OCI-LY1 (cell line): ENCODE measurements around the gene RCN1.
"Not testable (repeated sequence)": the region's sequence is repeated elsewhere in the genome, so short reads cannot be mapped to it uniquely, and the experiment has no call there.

Experiments
- H2AFZ ChIP-seq: fragments of 200-600 bp; sonication (generic), shearing (Covaris generic); 2 replicates; pipeline ENCODE4 v1.6.0; 2014; ENCODE audit warnings: antibody characterized with exemption, mild to moderate bottlenecking, low read length
- H3F3A ChIP-seq: fragments of 200-600 bp; sonication (generic), shearing (Covaris generic); 2 replicates; pipeline ENCODE4 v1.6.0; 2014; ENCODE audit warnings: mild to moderate bottlenecking, antibody characterized with exemption, low read length, moderate library complexity; ENCODE audit not compliant: insufficient read depth
- H3K27ac ChIP-seq: fragments of 200-600 bp; sonication (generic); 2 replicates; pipeline ENCODE4 v1.5.1; 2014; ENCODE audit warnings: low read length, mixed run types, mild to moderate bottlenecking, low read depth; ENCODE audit not compliant: poor library complexity, severe bottlenecking
- H3K27me3 ChIP-seq: fragments of 200-600 bp; sonication (generic); 2 replicates; pipeline ENCODE4 v1.6.0; 2014; ENCODE audit warnings: antibody characterized with exemption, mild to moderate bottlenecking, low read length, moderate library complexity; ENCODE audit not compliant: insufficient read depth
- H3K36me3 ChIP-seq: fragments of 200-600 bp; sonication (generic); 2 replicates; pipeline ENCODE4 v1.6.1; 2014; ENCODE audit warnings: mild to moderate bottlenecking, antibody characterized with exemption, low read length, moderate library complexity, mixed read lengths; ENCODE audit not compliant: insufficient read depth
- H3K4me1 ChIP-seq: fragments of 200-600 bp; sonication (generic); 2 replicates; pipeline ENCODE4 v1.5.1; 2014; ENCODE audit warnings: mild to moderate bottlenecking, low read length, moderate library complexity; ENCODE audit not compliant: insufficient read depth, severe bottlenecking
- H3K4me2 ChIP-seq: fragments of 200-600 bp; sonication (generic), shearing (Covaris generic); 2 replicates; pipeline ENCODE4 v1.6.1; 2014; ENCODE audit warnings: low read length
- H3K4me3 ChIP-seq: fragments of 200-600 bp; sonication (generic); 2 replicates; pipeline ENCODE4 v1.5.1; 2014; ENCODE audit warnings: low read length, low read depth, mild to moderate bottlenecking, mixed read lengths; ENCODE audit not compliant: poor library complexity, severe bottlenecking
- H3K79me2 ChIP-seq: fragments of 200-600 bp; shearing (Covaris generic); 2 replicates; pipeline ENCODE4 v1.6.1; 2016; ENCODE audit warnings: mixed run types, low read length, mixed read lengths; ENCODE audit not compliant: insufficient read depth
- H3K9ac ChIP-seq: fragments of 200-600 bp; sonication (generic), shearing (Covaris generic); 2 replicates; pipeline ENCODE4 v1.6.1; 2014; ENCODE audit warnings: mild to moderate bottlenecking, low read length, mixed read lengths
- H3K9me2 ChIP-seq: fragments of 200-600 bp; sonication (generic), shearing (Covaris generic); 2 replicates; pipeline ENCODE4 v1.6.1; 2014; ENCODE audit warnings: low read depth, mild to moderate bottlenecking, low read length, mixed read lengths
- H3K9me3 ChIP-seq: fragments of 200-600 bp; shearing (Covaris generic); 2 replicates; pipeline ENCODE4 v1.6.1; 2014; ENCODE audit warnings: low read length, mixed read lengths
- H4K20me1 ChIP-seq: fragments of 200-600 bp; sonication (generic), shearing (Covaris generic); 2 replicates; pipeline ENCODE4 v1.6.0; 2016; ENCODE audit warnings: mild to moderate bottlenecking, low read length; ENCODE audit not compliant: insufficient read depth
- EZH2 ChIP-seq: fragments of 200-600 bp; sonication (generic), shearing (Covaris generic); IDR thresholded peaks from 2 replicates; pipeline ENCODE4 v1.8.0; 2017; ENCODE audit warnings: borderline replicate concordance, mixed run types, mild to moderate bottlenecking, antibody characterized with exemption, low read length, moderate library complexity, mixed read lengths
- TF ChIP-seq, protein P1 (sequence below): fragments of 200-600 bp; sonication (generic), shearing (Covaris generic); IDR thresholded peaks from 2 replicates; pipeline ENCODE4 v1.5.1; 2017; ENCODE audit warnings: mild to moderate bottlenecking, antibody characterized with exemption, low read length, moderate library complexity, mixed read lengths

The RCN1 gene

DNA sequence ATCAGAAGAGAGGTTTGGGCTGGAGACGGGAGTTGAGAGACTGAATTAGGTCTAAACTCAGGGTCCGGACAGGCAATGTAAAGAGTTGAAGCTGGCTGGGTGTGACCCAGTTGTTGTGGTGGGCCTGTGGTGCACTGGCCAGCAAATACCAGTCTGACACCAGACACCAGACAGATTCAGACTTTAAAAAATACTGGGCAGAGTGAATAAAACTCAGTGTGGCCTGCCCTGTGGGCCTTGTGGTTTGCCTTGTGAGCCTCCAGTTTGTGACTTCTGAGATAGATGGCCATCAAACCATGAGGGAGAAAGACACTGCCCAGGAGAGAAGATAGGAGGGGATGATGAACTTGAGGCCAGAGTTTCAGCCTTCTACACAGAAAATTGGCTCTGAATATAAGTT, 25.8 kb downstream of the RCN1 start:
- no peaks in the 10 kb centered on the region for H3K4me1 ChIP-seq
- no peaks in the 10 kb centered on the region for H3K9me3 ChIP-seq
- H3K9me2 ChIP-seq, result no peaks in the 10 kb centered on the region
- no peak overlapping the region for H3K9ac ChIP-seq
- no peaks in the 10 kb centered on the region for H4K20me1 ChIP-seq
- H3K27me3 ChIP-seq, result no peaks in the 10 kb centered on the region
- H3K4me2 ChIP-seq, result no peak overlapping the region
- H3K27ac ChIP-seq, result no peak overlapping the region
- H3F3A ChIP-seq, result no peaks in the 10 kb centered on the region
- H2AFZ ChIP-seq, result no peak overlapping the region
- H3K79me2 ChIP-seq, result no peaks in the 10 kb centered on the region
- H3K4me3 ChIP-seq, result no peak overlapping the region
- TF ChIP-seq EZH2, result no peak
- TF ChIP-seq, protein P1, sequence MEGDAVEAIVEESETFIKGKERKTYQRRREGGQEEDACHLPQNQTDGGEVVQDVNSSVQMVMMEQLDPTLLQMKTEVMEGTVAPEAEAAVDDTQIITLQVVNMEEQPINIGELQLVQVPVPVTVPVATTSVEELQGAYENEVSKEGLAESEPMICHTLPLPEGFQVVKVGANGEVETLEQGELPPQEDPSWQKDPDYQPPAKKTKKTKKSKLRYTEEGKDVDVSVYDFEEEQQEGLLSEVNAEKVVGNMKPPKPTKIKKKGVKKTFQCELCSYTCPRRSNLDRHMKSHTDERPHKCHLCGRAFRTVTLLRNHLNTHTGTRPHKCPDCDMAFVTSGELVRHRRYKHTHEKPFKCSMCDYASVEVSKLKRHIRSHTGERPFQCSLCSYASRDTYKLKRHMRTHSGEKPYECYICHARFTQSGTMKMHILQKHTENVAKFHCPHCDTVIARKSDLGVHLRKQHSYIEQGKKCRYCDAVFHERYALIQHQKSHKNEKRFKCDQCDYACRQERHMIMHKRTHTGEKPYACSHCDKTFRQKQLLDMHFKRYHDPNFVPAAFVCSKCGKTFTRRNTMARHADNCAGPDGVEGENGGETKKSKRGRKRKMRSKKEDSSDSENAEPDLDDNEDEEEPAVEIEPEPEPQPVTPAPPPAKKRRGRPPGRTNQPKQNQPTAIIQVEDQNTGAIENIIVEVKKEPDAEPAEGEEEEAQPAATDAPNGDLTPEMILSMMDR, result no peak
- no peaks in the 10 kb centered on the region for H3K36me3 ChIP-seq

DNA sequence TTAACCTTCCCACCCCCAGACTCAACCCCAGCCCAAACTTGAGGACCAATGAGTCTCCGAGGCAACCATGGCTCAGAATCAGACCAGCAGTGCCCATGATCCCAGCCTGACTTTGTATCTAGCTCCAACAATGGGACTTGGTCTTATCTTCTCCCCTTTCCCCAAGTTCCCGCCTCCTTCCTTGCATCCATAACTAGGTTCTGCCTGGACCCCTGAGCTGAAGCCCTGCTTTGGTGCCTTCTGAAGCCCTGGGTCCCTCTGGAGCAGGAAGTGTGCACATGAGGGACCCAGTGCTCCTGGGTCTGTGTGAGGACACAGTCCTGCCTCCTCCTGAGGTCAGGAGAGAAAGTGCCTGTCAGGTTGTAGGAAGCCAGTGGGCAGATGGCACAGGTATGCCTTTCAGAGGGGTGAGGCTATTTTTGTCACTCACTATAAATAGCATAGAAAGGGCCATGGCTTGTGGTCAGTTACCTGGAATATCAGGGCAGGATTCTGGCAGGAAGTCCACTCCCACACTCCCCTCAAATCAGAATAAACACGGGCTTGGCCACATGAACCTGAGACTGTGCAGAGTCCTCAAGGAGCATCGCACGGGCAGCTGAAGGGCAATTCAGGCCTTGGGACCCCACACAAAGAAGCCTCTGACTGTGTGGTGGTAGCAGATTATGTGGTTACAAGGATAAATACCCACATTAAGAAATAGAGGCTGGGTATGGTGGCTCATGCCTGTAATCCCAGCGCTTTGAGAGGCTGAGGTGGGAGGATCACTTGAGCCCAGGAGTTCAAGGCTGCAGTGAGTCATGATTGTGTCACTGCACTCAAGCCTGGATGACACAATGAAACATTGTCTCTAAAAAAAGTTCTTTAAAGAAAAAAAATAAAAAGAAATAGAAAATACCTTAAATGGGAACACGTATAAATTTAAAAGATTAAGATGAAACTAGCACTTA, 27.4 kb downstream of the RCN1 start:
- H3K4me3 ChIP-seq, result no peak overlapping the region
- no peaks in the 10 kb centered on the region for H3K27me3 ChIP-seq
- H4K20me1 ChIP-seq, result no peaks in the 10 kb centered on the region
- TF ChIP-seq, protein P1, result no peak
- TF ChIP-seq EZH2, result no peak
- H3K9me3 ChIP-seq, result no peaks in the 10 kb centered on the region
- no peaks in the 10 kb centered on the region for H3K9me2 ChIP-seq
- no peak overlapping the region for H3K9ac ChIP-seq
- no peak overlapping the region for H3K4me2 ChIP-seq
- H3K36me3 ChIP-seq, result no peaks in the 10 kb centered on the region
- no peak overlapping the region for H3K27ac ChIP-seq
- H2AFZ ChIP-seq, result no peak overlapping the region
- H3K79me2 ChIP-seq, result no peaks in the 10 kb centered on the region
- no peaks in the 10 kb centered on the region for H3K4me1 ChIP-seq
- no peaks in the 10 kb centered on the region for H3F3A ChIP-seq

GRCh38 chr11:32119139-32119538, 28.3 kb downstream of the RCN1 start:
- not testable (repeated sequence) for H3F3A ChIP-seq, H4K20me1 ChIP-seq, H3K27ac ChIP-seq, H3K27me3 ChIP-seq, H3K9me2 ChIP-seq, H3K4me1 ChIP-seq, H3K9me3 ChIP-seq, H3K79me2 ChIP-seq, H3K4me3 ChIP-seq, H3K9ac ChIP-seq, H2AFZ ChIP-seq, H3K4me2 ChIP-seq, H3K36me3 ChIP-seq

DNA sequence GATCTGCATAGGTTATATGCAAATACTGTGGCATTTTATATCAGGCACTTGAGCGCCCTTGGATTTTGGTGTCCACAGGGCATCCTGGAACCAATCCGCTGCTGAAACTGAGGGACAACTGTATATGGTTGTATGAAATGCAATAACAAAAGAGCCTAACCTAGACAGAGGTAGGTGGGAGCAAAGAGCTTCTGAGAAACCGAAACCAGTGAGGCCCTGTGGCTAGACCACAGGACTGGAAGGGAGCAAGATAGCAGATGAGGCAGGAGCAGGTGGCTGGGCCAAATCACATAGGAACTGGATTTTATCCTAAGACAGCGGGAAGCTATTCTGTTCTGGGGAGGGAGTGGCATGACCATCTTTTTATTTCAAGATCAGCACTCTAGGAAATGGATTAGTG, 30.1 kb downstream of the RCN1 start:
- H3K27ac ChIP-seq, result no peak overlapping the region
- TF ChIP-seq, protein P1, result no peak
- TF ChIP-seq EZH2, result no peak
- no peaks in the 10 kb centered on the region for H3K9me2 ChIP-seq
- H2AFZ ChIP-seq, result no peak overlapping the region
- H3K4me2 ChIP-seq, result no peak overlapping the region
- H3K9me3 ChIP-seq, result no peaks in the 10 kb centered on the region
- H3K36me3 ChIP-seq, result no peaks in the 10 kb centered on the region
- no peaks in the 10 kb centered on the region for H3K27me3 ChIP-seq
- no peaks in the 10 kb centered on the region for H3F3A ChIP-seq
- H3K4me3 ChIP-seq, result no peak overlapping the region
- H3K79me2 ChIP-seq, result no peaks in the 10 kb centered on the region
- H3K4me1 ChIP-seq, result no peaks in the 10 kb centered on the region
- H3K9ac ChIP-seq, result no peak overlapping the region
- no peaks in the 10 kb centered on the region for H4K20me1 ChIP-seq
